GM13976 (cell line): Measurements from ENCODE around the gene NXN.

Source experiments
- DNase-seq: peaks from one replicate; pipeline ENCODE4 v3.0.0; 2012; ENCODE audit warnings: low spot score
- CTCF ChIP-seq: IDR thresholded peaks from 2 replicates; pipeline ENCODE4 v1.5.1; 2012; ENCODE audit warnings: borderline replicate concordance, mild to moderate bottlenecking; ENCODE audit not compliant: insufficient read depth; ENCODE audit errors: extremely low read depth, missing control alignments, control extremely low read depth
- in situ Hi-C: fragments of 300-500 bp; cut with MboI; formaldehyde crosslinking; loops from one replicate; pipeline ENCODE4 v1.12.0; 2022; ENCODE audit warnings: low sequenced_read_pairs, mixed read lengths, inconsistent platforms; ENCODE audit not compliant: unreplicated experiment

Gene NXN

GRCh38 chr17:979539-980405 lies at the start of gene NXN:
NXN (minus strand) TSS chr17:979776.
- DNase-seq, result peak; percentile 98
- in situ Hi-C loops, result loop anchor here (10.0 kb wide), 1 partner anchor 185 kb away; no protein-coding TSS in a partner anchor
- peak; percentile 17 for TF ChIP-seq CTCF

GRCh38 chr17:1027044-1027443 lies 47.5 kb upstream of the NXN start:
- DNase-seq, result no peak
- TF ChIP-seq CTCF, result no peak
- in situ Hi-C loops, result no loop called here

GRCh38 chr17:1026599-1026975 lies 47.0 kb upstream of the NXN start:
- in situ Hi-C loops, result no loop called here
- TF ChIP-seq CTCF, result no peak
- DNase-seq, result no peak

- TF ChIP-seq CTCF, result no peak
- no peak for DNase-seq
- in situ Hi-C loops, result no loop called here
These were observed 46.4 kb upstream of the NXN start for GRCh38 chr17:1025733-1026598.

- in situ Hi-C loops, result no loop called here
- no peak for TF ChIP-seq CTCF
- no peak for DNase-seq
These were observed 44.5 kb upstream of the NXN start for GRCh38 chr17:1024076-1024475.

GRCh38 chr17:1022278-1023024 lies 42.9 kb upstream of the NXN start:
- in situ Hi-C loops, result no loop called here
- no peak for DNase-seq
- TF ChIP-seq CTCF, result no peak
